ENCODE results near the gene SCD5. TPM values are rescaled to one million over a fixed set of nuclear protein-coding genes. Genes with fewer than 3 reads are reported as not detected.

SCD5 gene
- total and polyA plus RNA-seq, 2 of the 8 experiments (the other 6 are each of a cell fraction or from before 2014, with no cell fraction given) = 0.92 to 1.2 TPM

DNA sequence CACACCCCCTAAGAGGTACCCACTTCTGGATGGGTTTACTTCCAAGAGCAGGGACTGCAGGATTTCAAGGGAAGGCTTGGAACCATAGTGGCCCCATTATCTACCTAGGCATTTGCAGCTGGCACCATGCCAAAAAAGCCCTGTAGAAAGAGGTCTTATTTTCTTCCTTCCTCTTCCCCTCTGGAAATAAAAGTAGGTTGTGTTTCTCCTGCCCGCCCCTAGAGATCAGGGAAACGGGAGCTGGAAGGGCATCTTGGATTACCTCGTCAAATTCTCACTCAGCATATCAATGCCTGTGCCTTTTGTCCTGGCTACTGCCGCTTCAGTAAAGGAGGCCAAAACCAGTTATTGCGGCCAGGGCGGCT lies 1.6 kb downstream of the SCD5 start (continued):
- TF ChIP-seq, protein P1, sequence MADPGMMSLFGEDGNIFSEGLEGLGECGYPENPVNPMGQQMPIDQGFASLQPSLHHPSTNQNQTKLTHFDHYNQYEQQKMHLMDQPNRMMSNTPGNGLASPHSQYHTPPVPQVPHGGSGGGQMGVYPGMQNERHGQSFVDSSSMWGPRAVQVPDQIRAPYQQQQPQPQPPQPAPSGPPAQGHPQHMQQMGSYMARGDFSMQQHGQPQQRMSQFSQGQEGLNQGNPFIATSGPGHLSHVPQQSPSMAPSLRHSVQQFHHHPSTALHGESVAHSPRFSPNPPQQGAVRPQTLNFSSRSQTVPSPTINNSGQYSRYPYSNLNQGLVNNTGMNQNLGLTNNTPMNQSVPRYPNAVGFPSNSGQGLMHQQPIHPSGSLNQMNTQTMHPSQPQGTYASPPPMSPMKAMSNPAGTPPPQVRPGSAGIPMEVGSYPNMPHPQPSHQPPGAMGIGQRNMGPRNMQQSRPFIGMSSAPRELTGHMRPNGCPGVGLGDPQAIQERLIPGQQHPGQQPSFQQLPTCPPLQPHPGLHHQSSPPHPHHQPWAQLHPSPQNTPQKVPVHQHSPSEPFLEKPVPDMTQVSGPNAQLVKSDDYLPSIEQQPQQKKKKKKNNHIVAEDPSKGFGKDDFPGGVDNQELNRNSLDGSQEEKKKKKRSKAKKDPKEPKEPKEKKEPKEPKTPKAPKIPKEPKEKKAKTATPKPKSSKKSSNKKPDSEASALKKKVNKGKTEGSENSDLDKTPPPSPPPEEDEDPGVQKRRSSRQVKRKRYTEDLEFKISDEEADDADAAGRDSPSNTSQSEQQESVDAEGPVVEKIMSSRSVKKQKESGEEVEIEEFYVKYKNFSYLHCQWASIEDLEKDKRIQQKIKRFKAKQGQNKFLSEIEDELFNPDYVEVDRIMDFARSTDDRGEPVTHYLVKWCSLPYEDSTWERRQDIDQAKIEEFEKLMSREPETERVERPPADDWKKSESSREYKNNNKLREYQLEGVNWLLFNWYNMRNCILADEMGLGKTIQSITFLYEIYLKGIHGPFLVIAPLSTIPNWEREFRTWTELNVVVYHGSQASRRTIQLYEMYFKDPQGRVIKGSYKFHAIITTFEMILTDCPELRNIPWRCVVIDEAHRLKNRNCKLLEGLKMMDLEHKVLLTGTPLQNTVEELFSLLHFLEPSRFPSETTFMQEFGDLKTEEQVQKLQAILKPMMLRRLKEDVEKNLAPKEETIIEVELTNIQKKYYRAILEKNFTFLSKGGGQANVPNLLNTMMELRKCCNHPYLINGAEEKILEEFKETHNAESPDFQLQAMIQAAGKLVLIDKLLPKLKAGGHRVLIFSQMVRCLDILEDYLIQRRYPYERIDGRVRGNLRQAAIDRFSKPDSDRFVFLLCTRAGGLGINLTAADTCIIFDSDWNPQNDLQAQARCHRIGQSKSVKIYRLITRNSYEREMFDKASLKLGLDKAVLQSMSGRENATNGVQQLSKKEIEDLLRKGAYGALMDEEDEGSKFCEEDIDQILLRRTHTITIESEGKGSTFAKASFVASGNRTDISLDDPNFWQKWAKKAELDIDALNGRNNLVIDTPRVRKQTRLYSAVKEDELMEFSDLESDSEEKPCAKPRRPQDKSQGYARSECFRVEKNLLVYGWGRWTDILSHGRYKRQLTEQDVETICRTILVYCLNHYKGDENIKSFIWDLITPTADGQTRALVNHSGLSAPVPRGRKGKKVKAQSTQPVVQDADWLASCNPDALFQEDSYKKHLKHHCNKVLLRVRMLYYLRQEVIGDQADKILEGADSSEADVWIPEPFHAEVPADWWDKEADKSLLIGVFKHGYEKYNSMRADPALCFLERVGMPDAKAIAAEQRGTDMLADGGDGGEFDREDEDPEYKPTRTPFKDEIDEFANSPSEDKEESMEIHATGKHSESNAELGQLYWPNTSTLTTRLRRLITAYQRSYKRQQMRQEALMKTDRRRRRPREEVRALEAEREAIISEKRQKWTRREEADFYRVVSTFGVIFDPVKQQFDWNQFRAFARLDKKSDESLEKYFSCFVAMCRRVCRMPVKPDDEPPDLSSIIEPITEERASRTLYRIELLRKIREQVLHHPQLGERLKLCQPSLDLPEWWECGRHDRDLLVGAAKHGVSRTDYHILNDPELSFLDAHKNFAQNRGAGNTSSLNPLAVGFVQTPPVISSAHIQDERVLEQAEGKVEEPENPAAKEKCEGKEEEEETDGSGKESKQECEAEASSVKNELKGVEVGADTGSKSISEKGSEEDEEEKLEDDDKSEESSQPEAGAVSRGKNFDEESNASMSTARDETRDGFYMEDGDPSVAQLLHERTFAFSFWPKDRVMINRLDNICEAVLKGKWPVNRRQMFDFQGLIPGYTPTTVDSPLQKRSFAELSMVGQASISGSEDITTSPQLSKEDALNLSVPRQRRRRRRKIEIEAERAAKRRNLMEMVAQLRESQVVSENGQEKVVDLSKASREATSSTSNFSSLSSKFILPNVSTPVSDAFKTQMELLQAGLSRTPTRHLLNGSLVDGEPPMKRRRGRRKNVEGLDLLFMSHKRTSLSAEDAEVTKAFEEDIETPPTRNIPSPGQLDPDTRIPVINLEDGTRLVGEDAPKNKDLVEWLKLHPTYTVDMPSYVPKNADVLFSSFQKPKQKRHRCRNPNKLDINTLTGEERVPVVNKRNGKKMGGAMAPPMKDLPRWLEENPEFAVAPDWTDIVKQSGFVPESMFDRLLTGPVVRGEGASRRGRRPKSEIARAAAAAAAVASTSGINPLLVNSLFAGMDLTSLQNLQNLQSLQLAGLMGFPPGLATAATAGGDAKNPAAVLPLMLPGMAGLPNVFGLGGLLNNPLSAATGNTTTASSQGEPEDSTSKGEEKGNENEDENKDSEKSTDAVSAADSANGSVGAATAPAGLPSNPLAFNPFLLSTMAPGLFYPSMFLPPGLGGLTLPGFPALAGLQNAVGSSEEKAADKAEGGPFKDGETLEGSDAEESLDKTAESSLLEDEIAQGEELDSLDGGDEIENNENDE (IDR thresholded peaks at IDR 0.05; ENCODE audit: insufficient replicate concordance, low read length) = no peak
